Memory B cell (primary cell): ENCODE data around the gene FIGN.

Experiments used
- ATAC-seq: fragments of 150-1000 bp; cut with Tn5 transposase; 2 replicates; pipeline ENCODE4 v1.10.0; 2021; ENCODE audit warnings: low read depth, mild to moderate bottlenecking, moderate library complexity
- DNase-seq, 2 donors: peaks; one replicate each; pipeline ENCODE4 v3.0.0; 2022; ENCODE audit warnings: low spot score in 2 of 2
- H3K27ac Mint-ChIP-seq: one replicate; pipeline ENCODE4 v1.8.0; 2022; ENCODE audit warnings: mild to moderate bottlenecking, moderate library complexity, mixed read lengths
- H3K27me3 Mint-ChIP-seq: one replicate; pipeline ENCODE4 v1.8.0; 2022; ENCODE audit warnings: mixed read lengths
- H3K36me3 Mint-ChIP-seq: one replicate; pipeline ENCODE4 v1.8.0; 2022; ENCODE audit warnings: mild to moderate bottlenecking, mixed read lengths
- H3K4me1 Mint-ChIP-seq: one replicate; pipeline ENCODE4 v1.8.0; 2022; ENCODE audit warnings: mixed read lengths
- H3K4me3 Mint-ChIP-seq: one replicate; pipeline ENCODE4 v1.8.0; 2022; ENCODE audit warnings: mild to moderate bottlenecking, moderate library complexity, mixed read lengths
- H3K9me3 Mint-ChIP-seq: one replicate; pipeline ENCODE4 v1.8.0; 2022; ENCODE audit warnings: mixed read lengths

Gene FIGN

GRCh38 chr2:163617517-163617916 is 118.3 kb downstream of the FIGN start:
- Mint-ChIP-seq H3K4me1 (no peaks in the 10 kb centered on the region), H3K36me3 (no peaks in the 10 kb centered on the region), H3K4me3 (no peak overlapping the region), H3K27ac (no peak overlapping the region), H3K9me3 (no peaks in the 10 kb centered on the region), H3K27me3 (no peaks in the 10 kb centered on the region)
- DNase-seq (no peak), ATAC-seq (no peak)

GRCh38 chr2:163613266-163613731 is 122.5 kb downstream of the FIGN start:
- Mint-ChIP-seq H3K27ac (no peak overlapping the region), H3K4me1 (no peaks in the 10 kb centered on the region), H3K9me3 (no peaks in the 10 kb centered on the region), H3K4me3 (no peak overlapping the region), H3K27me3 (no peaks in the 10 kb centered on the region), H3K36me3 (no peaks in the 10 kb centered on the region)
- no peak for DNase-seq
- no peak for ATAC-seq

- Mint-ChIP-seq H3K27me3 (no peaks in the 10 kb centered on the region), H3K27ac (no peak overlapping the region), H3K4me3 (no peak overlapping the region), H3K9me3 (no peaks in the 10 kb centered on the region), H3K36me3 (no peaks in the 10 kb centered on the region), H3K4me1 (no peaks in the 10 kb centered on the region)
- ATAC-seq: no peak
- no peak for DNase-seq
These were observed 123.5 kb downstream of the FIGN start for GRCh38 chr2:163612332-163612731.

- Mint-ChIP-seq H3K4me1 (no peaks in the 10 kb centered on the region), H3K9me3 (no peaks in the 10 kb centered on the region), H3K27me3 (no peaks in the 10 kb centered on the region), H3K36me3 (no peaks in the 10 kb centered on the region), H3K4me3 (no peak overlapping the region), H3K27ac (no peak overlapping the region)
- DNase-seq (no peak), ATAC-seq (no peak)
These were observed 124.3 kb downstream of the FIGN start for GRCh38 chr2:163611557-163611906.

- Mint-ChIP-seq H3K4me3 (no peak overlapping the region), H3K4me1 (no peaks in the 10 kb centered on the region), H3K27me3 (no peaks in the 10 kb centered on the region), H3K9me3 (no peaks in the 10 kb centered on the region), H3K27ac (no peak overlapping the region), H3K36me3 (no peaks in the 10 kb centered on the region)
- ATAC-seq (no peak), DNase-seq (no peak)
These were observed 124.8 kb downstream of the FIGN start for GRCh38 chr2:163610817-163611556.

- no peaks in the 10 kb centered on the region for H3K9me3 Mint-ChIP-seq
- ATAC-seq (no peak), DNase-seq (no peak)
- no peak overlapping the region for H3K4me3 Mint-ChIP-seq
- no peaks in the 10 kb centered on the region for H3K36me3 Mint-ChIP-seq
- no peaks in the 10 kb centered on the region for H3K27me3 Mint-ChIP-seq
- H3K4me1 Mint-ChIP-seq: no peaks in the 10 kb centered on the region
- no peak overlapping the region for H3K27ac Mint-ChIP-seq
These were observed 128.2 kb downstream of the FIGN start for GRCh38 chr2:163607630-163608029.

GRCh38 chr2:163606878-163607277 is 128.9 kb downstream of the FIGN start:
- ATAC-seq (no peak), DNase-seq (no peak)
- Mint-ChIP-seq H3K27ac (no peak overlapping the region), H3K9me3 (no peaks in the 10 kb centered on the region), H3K27me3 (no peaks in the 10 kb centered on the region), H3K36me3 (no peaks in the 10 kb centered on the region), H3K4me3 (no peak overlapping the region), H3K4me1 (no peaks in the 10 kb centered on the region)

- H3K4me1 Mint-ChIP-seq: no peaks in the 10 kb centered on the region
- DNase-seq (no peak), ATAC-seq (no peak)
- no peak overlapping the region for H3K4me3 Mint-ChIP-seq
- H3K27me3 Mint-ChIP-seq: no peaks in the 10 kb centered on the region
- H3K36me3 Mint-ChIP-seq: no peaks in the 10 kb centered on the region
- no peaks in the 10 kb centered on the region for H3K9me3 Mint-ChIP-seq
- H3K27ac Mint-ChIP-seq: no peak overlapping the region
These were observed 130.0 kb downstream of the FIGN start for GRCh38 chr2:163605779-163606178.

GRCh38 chr2:163604941-163605555 is 130.8 kb downstream of the FIGN start:
- no peak overlapping the region for H3K4me3 Mint-ChIP-seq
- DNase-seq: no peak
- H3K36me3 Mint-ChIP-seq: no peaks in the 10 kb centered on the region
- H3K27me3 Mint-ChIP-seq: no peaks in the 10 kb centered on the region
- no peaks in the 10 kb centered on the region for H3K9me3 Mint-ChIP-seq
- no peaks in the 10 kb centered on the region for H3K4me1 Mint-ChIP-seq
- no peak overlapping the region for H3K27ac Mint-ChIP-seq
- ATAC-seq: no peak

- ATAC-seq (no peak), DNase-seq (no peak)
- no peaks in the 10 kb centered on the region for H3K4me1 Mint-ChIP-seq
- H3K36me3 Mint-ChIP-seq: no peaks in the 10 kb centered on the region
- H3K4me3 Mint-ChIP-seq: no peak overlapping the region
- H3K27me3 Mint-ChIP-seq: no peaks in the 10 kb centered on the region
- H3K27ac Mint-ChIP-seq: no peak overlapping the region
- no peaks in the 10 kb centered on the region for H3K9me3 Mint-ChIP-seq
These were observed 133.6 kb downstream of the FIGN start for GRCh38 chr2:163602196-163602595.

GRCh38 chr2:163601377-163601776 is 134.4 kb downstream of the FIGN start:
- ATAC-seq (no peak), DNase-seq (no peak)
- H3K4me1 Mint-ChIP-seq: no peaks in the 10 kb centered on the region
- H3K4me3 Mint-ChIP-seq: no peak overlapping the region
- H3K9me3 Mint-ChIP-seq: no peaks in the 10 kb centered on the region
- no peaks in the 10 kb centered on the region for H3K36me3 Mint-ChIP-seq
- H3K27ac Mint-ChIP-seq: no peak overlapping the region
- H3K27me3 Mint-ChIP-seq: no peaks in the 10 kb centered on the region

GRCh38 chr2:163600801-163601200 is 135.0 kb downstream of the FIGN start:
- Mint-ChIP-seq H3K4me1 (no peaks in the 10 kb centered on the region), H3K4me3 (no peak overlapping the region), H3K36me3 (no peaks in the 10 kb centered on the region), H3K9me3 (no peaks in the 10 kb centered on the region), H3K27me3 (no peaks in the 10 kb centered on the region), H3K27ac (no peak overlapping the region)
- DNase-seq: no peak
- no peak for ATAC-seq

GRCh38 chr2:163595028-163595427 is 140.8 kb downstream of the FIGN start:
- Mint-ChIP-seq H3K4me1 (no peaks in the 10 kb centered on the region), H3K27ac (no peak overlapping the region), H3K4me3 (no peak overlapping the region), H3K27me3 (no peaks in the 10 kb centered on the region), H3K36me3 (no peaks in the 10 kb centered on the region), H3K9me3 (no peaks in the 10 kb centered on the region)
- ATAC-seq (no peak), DNase-seq (no peak)

- no peak for ATAC-seq
- DNase-seq: no peak
- no peaks in the 10 kb centered on the region for H3K4me1 Mint-ChIP-seq
- H3K4me3 Mint-ChIP-seq: no peak overlapping the region
- H3K9me3 Mint-ChIP-seq: no peaks in the 10 kb centered on the region
- no peak overlapping the region for H3K27ac Mint-ChIP-seq
- H3K36me3 Mint-ChIP-seq: no peaks in the 10 kb centered on the region
- H3K27me3 Mint-ChIP-seq: no peaks in the 10 kb centered on the region
These were observed 141.3 kb downstream of the FIGN start for GRCh38 chr2:163594497-163594896.

GRCh38 chr2:163593982-163594381 is 141.8 kb downstream of the FIGN start:
- H3K4me1 Mint-ChIP-seq: no peaks in the 10 kb centered on the region
- H3K9me3 Mint-ChIP-seq: no peaks in the 10 kb centered on the region
- ATAC-seq (no peak), DNase-seq (no peak)
- no peaks in the 10 kb centered on the region for H3K27me3 Mint-ChIP-seq
- H3K36me3 Mint-ChIP-seq: no peaks in the 10 kb centered on the region
- no peak overlapping the region for H3K4me3 Mint-ChIP-seq
- H3K27ac Mint-ChIP-seq: no peak overlapping the region
